NCI-H2227 treated with DMSO at 0.1 percent for 48 hours (cell line): ENCODE measurements around the gene CHCHD6.

ENCODE experiments used
- DNase-seq: peaks from one replicate; lab custom pipeline; 2025; lab: John Stamatoyannopoulos, UW

CHCHD6 gene

GRCh38 chr3:126704494-126705214, 614 bp downstream of the CHCHD6 start:
- no peak for DNase-seq

- DNase-seq, result no peak
These were observed 2.6 kb downstream of the CHCHD6 start for GRCh38 chr3:126706631-126707030.

GRCh38 chr3:126711121-126711760, 7.2 kb downstream of the CHCHD6 start:
- DNase-seq, result no peak

GRCh38 chr3:126713199-126713598, 9.2 kb downstream of the CHCHD6 start:
- no peak for DNase-seq

- DNase-seq, result no peak
These were observed 10.3 kb downstream of the CHCHD6 start for GRCh38 chr3:126714276-126714900.

GRCh38 chr3:126714921-126715320, 10.9 kb downstream of the CHCHD6 start:
- DNase-seq, result no peak

GRCh38 chr3:126715432-126715831, 11.4 kb downstream of the CHCHD6 start:
- DNase-seq, result no peak

- DNase-seq, result no peak
These were observed 12.0 kb downstream of the CHCHD6 start for GRCh38 chr3:126716057-126716456.

- no peak for DNase-seq
These were observed 14.8 kb downstream of the CHCHD6 start for GRCh38 chr3:126718561-126719445.

- DNase-seq, result no peak
These were observed 16.6 kb downstream of the CHCHD6 start for GRCh38 chr3:126720596-126720995.

- DNase-seq, result no peak
These were observed 17.2 kb downstream of the CHCHD6 start for GRCh38 chr3:126721246-126721645.

- no peak for DNase-seq
These were observed 19.2 kb downstream of the CHCHD6 start for GRCh38 chr3:126723237-126723636.

- DNase-seq, result no peak
These were observed 19.8 kb downstream of the CHCHD6 start for GRCh38 chr3:126723801-126724200.

GRCh38 chr3:126728680-126729079, 24.6 kb downstream of the CHCHD6 start:
- no peak for DNase-seq

GRCh38 chr3:126730376-126730775, 26.3 kb downstream of the CHCHD6 start:
- DNase-seq, result no peak

- DNase-seq, result no peak
These were observed 27.0 kb downstream of the CHCHD6 start for GRCh38 chr3:126731044-126731443.

- no peak for DNase-seq
These were observed 28.4 kb downstream of the CHCHD6 start for GRCh38 chr3:126732281-126733060.

GRCh38 chr3:126733061-126733430, 29.0 kb downstream of the CHCHD6 start:
- DNase-seq, result no peak

- DNase-seq, result no peak
These were observed 30.2 kb downstream of the CHCHD6 start for GRCh38 chr3:126734106-126734723.

GRCh38 chr3:126737527-126737926, 33.5 kb downstream of the CHCHD6 start:
- DNase-seq, result no peak

GRCh38 chr3:126742057-126742456, 38.0 kb downstream of the CHCHD6 start:
- no peak for DNase-seq
